ENCODE measurements around the gene ENTREP3.

DNA sequence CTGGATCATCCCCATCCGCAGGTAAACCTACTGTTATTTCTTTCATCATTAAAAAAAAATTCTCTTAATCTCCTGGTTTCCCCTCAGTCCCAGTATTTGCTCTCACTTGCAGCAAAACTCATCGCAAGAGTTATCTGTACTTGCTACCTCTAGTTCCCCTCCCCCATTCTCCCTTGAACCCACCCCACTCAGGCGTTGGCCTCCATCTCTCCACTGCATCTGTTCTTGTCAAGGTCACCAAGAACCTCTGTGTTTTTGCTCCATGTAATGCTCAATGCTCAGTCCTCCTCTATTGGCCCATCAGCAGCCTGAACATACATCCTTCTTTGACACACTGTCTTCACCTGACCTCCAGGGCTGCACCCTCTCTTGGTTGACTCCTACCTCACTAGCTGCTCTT is 41.4 kb upstream of the ENTREP3 start:
- TF ChIP-seq, protein P1, sequence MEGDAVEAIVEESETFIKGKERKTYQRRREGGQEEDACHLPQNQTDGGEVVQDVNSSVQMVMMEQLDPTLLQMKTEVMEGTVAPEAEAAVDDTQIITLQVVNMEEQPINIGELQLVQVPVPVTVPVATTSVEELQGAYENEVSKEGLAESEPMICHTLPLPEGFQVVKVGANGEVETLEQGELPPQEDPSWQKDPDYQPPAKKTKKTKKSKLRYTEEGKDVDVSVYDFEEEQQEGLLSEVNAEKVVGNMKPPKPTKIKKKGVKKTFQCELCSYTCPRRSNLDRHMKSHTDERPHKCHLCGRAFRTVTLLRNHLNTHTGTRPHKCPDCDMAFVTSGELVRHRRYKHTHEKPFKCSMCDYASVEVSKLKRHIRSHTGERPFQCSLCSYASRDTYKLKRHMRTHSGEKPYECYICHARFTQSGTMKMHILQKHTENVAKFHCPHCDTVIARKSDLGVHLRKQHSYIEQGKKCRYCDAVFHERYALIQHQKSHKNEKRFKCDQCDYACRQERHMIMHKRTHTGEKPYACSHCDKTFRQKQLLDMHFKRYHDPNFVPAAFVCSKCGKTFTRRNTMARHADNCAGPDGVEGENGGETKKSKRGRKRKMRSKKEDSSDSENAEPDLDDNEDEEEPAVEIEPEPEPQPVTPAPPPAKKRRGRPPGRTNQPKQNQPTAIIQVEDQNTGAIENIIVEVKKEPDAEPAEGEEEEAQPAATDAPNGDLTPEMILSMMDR (IDR thresholded peaks at IDR 0.05; ENCODE audit: poor library complexity): no peak
- TF ChIP-seq EZH2phosphoT487 (IDR thresholded peaks at IDR 0.05; ENCODE audit: low read depth, severe bottlenecking, unreplicated experiment): no peak
- no peak for TF ChIP-seq EZH2 (IDR thresholded peaks at IDR 0.05; ENCODE audit: borderline replicate concordance)
